Activated gamma-delta T cell (primary cell): Measurements from ENCODE around the gene KDF1.

Experiments used
- DNase-seq: peaks from one replicate; lab custom pipeline; 2025; lab: John Stamatoyannopoulos, UW

KDF1 gene

GRCh38 chr1:26915204-26915842 lies 44.9 kb downstream of the KDF1 start:
- DNase-seq = no peak

GRCh38 chr1:26913754-26914619 lies 46.3 kb downstream of the KDF1 start, which contains the start of gene NR0B2:
TSS of gene NR0B2 (minus strand) at chr1:26913975. CDS start at chr1:26913940, 35 bp downstream.
- DNase-seq = no peak

- DNase-seq = no peak
Observed at GRCh38 chr1:26913389-26913753, 46.9 kb downstream of the KDF1 start.

- DNase-seq = no peak
Observed at GRCh38 chr1:26912147-26912490, 48.1 kb downstream of the KDF1 start.

- no peak for DNase-seq
Observed at GRCh38 chr1:26911399-26912146, 48.7 kb downstream of the KDF1 start.

- DNase-seq = no peak
Observed at GRCh38 chr1:26910343-26911160, 49.7 kb downstream of the KDF1 start.

- no peak for DNase-seq
Observed at GRCh38 chr1:26909951-26910342, 50.3 kb downstream of the KDF1 start.

- DNase-seq = no peak
Observed at GRCh38 chr1:26907071-26907917, 53.0 kb downstream of the KDF1 start.

GRCh38 chr1:26900815-26901511 lies 59.3 kb downstream of the KDF1 start:
- DNase-seq = no peak

- DNase-seq = peak; percentile 49
Observed at GRCh38 chr1:26900001-26900814, 60.1 kb downstream of the KDF1 start, which contains the start of gene GPATCH3. TSS of gene GPATCH3 (minus strand) at chr1:26900467. CDS start at chr1:26900442, 25 bp downstream.
